IPS-20b (cell line): Measurements from ENCODE around the gene ANKRD44.
"Not testable (repeated sequence)": the region's sequence is repeated elsewhere in the genome, so short reads cannot be mapped to it uniquely, and the experiment has no call there.

Source experiments
- H3K27ac ChIP-seq: one replicate; pipeline ENCODE4 v1.5.1; 2013; ENCODE audit warnings: low read length
- H3K27me3 ChIP-seq: 2 replicates; pipeline ENCODE4 v1.6.1; 2013; ENCODE audit warnings: mild to moderate bottlenecking, low read length, inconsistent platforms; ENCODE audit not compliant: insufficient read depth
- H3K36me3 ChIP-seq: 2 replicates; pipeline ENCODE4 v1.6.1; 2013; ENCODE audit warnings: low read depth, mild to moderate bottlenecking, inconsistent platforms, low read length, moderate library complexity; ENCODE audit not compliant: insufficient read depth
- H3K4me1 ChIP-seq: 2 replicates; pipeline ENCODE4 v1.6.1; 2013; ENCODE audit warnings: mild to moderate bottlenecking, control low read depth, inconsistent platforms, low read length, moderate library complexity; ENCODE audit not compliant: insufficient read depth
- H3K4me3 ChIP-seq: 2 replicates; pipeline ENCODE4 v1.5.1; 2013; ENCODE audit warnings: mild to moderate bottlenecking, low read length, inconsistent platforms
- H3K9ac ChIP-seq: 2 replicates; pipeline ENCODE4 v1.6.1; 2013; ENCODE audit warnings: low read depth, mild to moderate bottlenecking, inconsistent platforms, low read length, moderate library complexity
- H3K9me3 ChIP-seq: 2 replicates; pipeline ENCODE4 v1.6.1; 2013; ENCODE audit warnings: mild to moderate bottlenecking, low read depth, low read length, inconsistent platforms; ENCODE audit not compliant: insufficient read depth

Gene ANKRD44

GRCh38 chr2:197310271-197310985, at the start of gene ANKRD44:
Gene ANKRD44, minus strand, starts transcription at chr2:197310780. Its CDS starts 176 bp downstream, at chr2:197310604.
- Histone ChIP-seq H3K27me3 (peaks cover 64% of the 10 kb centered on the region), H3K27ac (no peak within 1 kb of the TSS), H3K36me3 (no peaks in the 10 kb centered on the region), H3K4me1 (0 out of 2 replicates have a peak, but pooled peaks cover 4% of the 10 kb centered on the region), H3K9ac (peak within 1 kb of the TSS; percentile 52; the same call in 1 of the 2 replicates), H3K9me3 (no peaks in the 10 kb centered on the region), H3K4me3 (peak within 1 kb of the TSS; percentile 79)

GRCh38 chr2:197359859-197360258, 49.3 kb upstream of the ANKRD44 start:
- H3K4me1 ChIP-seq = no peaks in the 10 kb centered on the region
- H3K27ac ChIP-seq = no peak overlapping the region
- no peak overlapping the region for H3K4me3 ChIP-seq

GRCh38 chr2:197358931-197359330, 48.4 kb upstream of the ANKRD44 start:
- H3K4me1 ChIP-seq = no peaks in the 10 kb centered on the region
- no peak overlapping the region for H3K4me3 ChIP-seq
- no peaks in the 10 kb centered on the region for H3K9me3 ChIP-seq
- H3K27me3 ChIP-seq = no peaks in the 10 kb centered on the region
- no peak overlapping the region for H3K9ac ChIP-seq
- H3K27ac ChIP-seq = no peak overlapping the region
- H3K36me3 ChIP-seq = no peaks in the 10 kb centered on the region

More at GRCh38 chr2:197359859-197360258, 49.3 kb upstream of the ANKRD44 start:
- Histone ChIP-seq H3K36me3 (no peaks in the 10 kb centered on the region), H3K9me3 (no peaks in the 10 kb centered on the region), H3K9ac (no peak overlapping the region), H3K27me3 (no peaks in the 10 kb centered on the region)

DNA sequence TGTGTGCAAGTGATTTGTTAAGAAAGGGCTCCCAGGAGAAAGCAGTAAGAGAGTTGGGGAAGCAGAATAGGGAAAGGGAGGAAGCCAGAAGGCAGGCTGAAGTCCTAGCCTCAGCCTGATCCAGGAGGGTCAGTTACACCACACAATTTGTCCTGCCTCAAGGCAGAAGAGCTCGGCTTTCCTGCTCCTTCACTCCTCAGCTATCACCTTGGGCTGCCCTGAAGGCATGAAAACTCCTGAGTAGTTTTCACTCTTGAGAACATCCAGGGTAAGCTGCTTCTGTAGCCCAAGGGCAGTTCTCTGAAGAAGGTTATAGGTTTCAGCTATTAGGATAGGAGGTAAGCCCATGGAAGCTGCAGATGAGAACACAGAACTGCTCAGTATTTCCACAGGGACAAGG, 47.4 kb upstream of the ANKRD44 start:
- Histone ChIP-seq H3K27me3 (no peaks in the 10 kb centered on the region), H3K9ac (no peak overlapping the region), H3K27ac (no peak overlapping the region), H3K4me3 (no peak overlapping the region), H3K36me3 (no peaks in the 10 kb centered on the region), H3K9me3 (no peaks in the 10 kb centered on the region), H3K4me1 (no peaks in the 10 kb centered on the region)

- Histone ChIP-seq H3K36me3 (no peaks in the 10 kb centered on the region), H3K4me3 (no peak overlapping the region), H3K27me3 (no peaks in the 10 kb centered on the region), H3K27ac (no peak overlapping the region), H3K4me1 (no peaks in the 10 kb centered on the region), H3K9ac (no peak overlapping the region), H3K9me3 (no peaks in the 10 kb centered on the region)
Observed at GRCh38 chr2:197356136-197356535, 45.6 kb upstream of the ANKRD44 start.

DNA sequence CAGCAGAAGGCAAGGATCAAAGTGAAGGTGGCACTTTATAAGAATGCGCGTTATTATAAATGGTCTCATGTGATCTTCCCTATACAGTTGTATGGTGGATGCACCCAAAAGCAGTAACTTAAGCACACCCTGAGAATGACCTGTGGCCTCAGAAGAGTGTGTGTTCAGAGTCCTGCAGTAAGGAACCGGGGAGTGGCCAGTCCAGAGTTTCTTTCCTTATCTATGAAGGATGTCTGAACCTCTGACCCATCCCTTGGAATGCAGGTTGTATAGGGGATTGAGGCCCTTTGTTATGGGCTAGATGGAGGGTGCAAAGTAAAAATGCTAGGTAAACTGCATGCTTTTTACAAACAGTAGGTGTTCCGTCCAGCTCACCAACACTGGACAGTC, 43.6 kb upstream of the ANKRD44 start:
- Histone ChIP-seq H3K4me3 (no peak overlapping the region), H3K27me3 (no peaks in the 10 kb centered on the region), H3K4me1 (no peaks in the 10 kb centered on the region), H3K9me3 (no peaks in the 10 kb centered on the region), H3K36me3 (no peaks in the 10 kb centered on the region), H3K9ac (no peak overlapping the region), H3K27ac (no peak overlapping the region)

DNA sequence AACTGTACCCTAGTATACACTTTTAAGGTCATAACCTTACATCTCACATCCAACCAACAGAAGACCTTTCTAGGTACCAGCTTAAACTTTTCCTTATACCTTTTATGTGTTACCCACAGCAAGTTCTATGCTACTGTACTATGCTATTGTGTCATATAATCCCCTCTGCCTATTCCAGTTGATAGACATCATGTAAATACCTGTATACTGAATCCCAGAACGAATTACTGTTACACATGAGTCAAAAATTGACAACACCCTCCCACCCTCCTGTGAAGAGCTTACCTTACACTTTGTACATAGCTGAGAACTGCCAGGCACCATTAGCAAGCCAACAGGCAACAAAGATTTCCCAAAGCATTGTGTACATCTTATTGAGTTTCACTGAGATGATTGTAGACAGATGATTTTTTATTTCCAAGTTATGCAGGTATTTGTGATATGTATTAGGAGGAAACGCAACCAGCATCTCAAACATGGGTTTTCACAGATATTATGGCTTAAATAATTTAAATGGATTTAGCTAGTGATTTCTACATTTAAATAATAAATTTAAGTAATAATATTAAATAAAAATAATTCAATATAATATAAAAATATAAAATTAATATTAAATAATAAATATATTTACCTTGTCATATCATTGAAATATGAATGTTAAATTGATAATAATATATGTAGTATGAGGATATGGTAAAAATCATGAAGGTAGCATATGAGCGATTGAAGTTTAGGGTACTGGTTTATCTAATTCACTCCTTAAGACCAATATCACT, 43.0 kb upstream of the ANKRD44 start:
- no peaks in the 10 kb centered on the region for H3K36me3 ChIP-seq
- no peak overlapping the region for H3K27ac ChIP-seq
- no peaks in the 10 kb centered on the region for H3K9me3 ChIP-seq
- no peaks in the 10 kb centered on the region for H3K27me3 ChIP-seq
- H3K9ac ChIP-seq = no peak overlapping the region
- no peaks in the 10 kb centered on the region for H3K4me1 ChIP-seq
- no peak overlapping the region for H3K4me3 ChIP-seq

GRCh38 chr2:197349699-197350098, 39.1 kb upstream of the ANKRD44 start:
- H3K9ac ChIP-seq = no peak overlapping the region
- H3K4me1 ChIP-seq = no peaks in the 10 kb centered on the region
- H3K4me3 ChIP-seq = no peak overlapping the region
- H3K36me3 ChIP-seq = no peaks in the 10 kb centered on the region
- H3K27ac ChIP-seq = no peak overlapping the region
- H3K27me3 ChIP-seq = no peaks in the 10 kb centered on the region
- H3K9me3 ChIP-seq = no peaks in the 10 kb centered on the region

DNA sequence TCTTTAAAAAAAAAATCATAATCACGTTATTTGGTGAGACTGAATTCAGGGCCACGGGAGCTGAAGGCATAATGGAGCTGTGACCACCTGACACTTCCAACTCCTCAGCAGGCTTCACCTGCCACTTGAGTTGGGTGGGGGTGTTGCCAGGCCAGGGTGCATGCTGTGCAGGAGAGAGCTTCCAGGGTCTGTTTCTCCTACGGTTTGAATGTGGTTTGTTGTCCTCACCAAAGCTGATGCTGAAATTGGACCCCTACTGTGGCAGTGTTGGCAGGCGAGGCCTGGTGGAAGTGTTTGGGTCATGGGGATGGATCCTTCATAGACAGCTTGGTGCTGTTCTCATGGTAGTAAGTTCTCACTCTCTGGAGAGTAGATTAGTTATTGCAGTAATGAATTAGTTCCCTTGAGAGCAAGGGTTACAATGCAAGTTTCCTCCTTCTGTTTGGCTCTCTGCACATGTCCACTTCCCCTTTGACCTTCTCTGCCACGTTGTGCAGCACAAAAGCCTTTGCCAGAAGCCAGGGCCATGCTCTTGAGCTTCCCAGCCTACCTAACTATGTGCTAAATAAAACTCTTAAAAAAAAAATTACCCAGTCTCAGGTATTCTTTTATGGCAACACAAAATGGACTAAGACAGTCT, 38.3 kb upstream of the ANKRD44 start:
- H3K9me3 ChIP-seq = no peaks in the 10 kb centered on the region
- no peaks in the 10 kb centered on the region for H3K27me3 ChIP-seq
- no peak overlapping the region for H3K4me3 ChIP-seq
- H3K27ac ChIP-seq = no peak overlapping the region
- H3K4me1 ChIP-seq = no peaks in the 10 kb centered on the region
- no peaks in the 10 kb centered on the region for H3K36me3 ChIP-seq
- no peak overlapping the region for H3K9ac ChIP-seq

- H3K9ac ChIP-seq = no peak overlapping the region
- no peaks in the 10 kb centered on the region for H3K4me1 ChIP-seq
- H3K4me3 ChIP-seq = no peak overlapping the region
- H3K36me3 ChIP-seq = no peaks in the 10 kb centered on the region
- H3K27ac ChIP-seq = no peak overlapping the region
- no peaks in the 10 kb centered on the region for H3K27me3 ChIP-seq
- H3K9me3 ChIP-seq = no peaks in the 10 kb centered on the region
Observed at GRCh38 chr2:197345846-197346370, 35.3 kb upstream of the ANKRD44 start.

GRCh38 chr2:197343968-197344367, 33.4 kb upstream of the ANKRD44 start:
- not testable (repeated sequence) for H3K36me3 ChIP-seq, H3K27me3 ChIP-seq, H3K4me3 ChIP-seq, H3K27ac ChIP-seq, H3K9ac ChIP-seq, H3K4me1 ChIP-seq, H3K9me3 ChIP-seq
